IPS-20b (cell line): ENCODE measurements around the gene TNC.

Experiments used
- H3K27ac ChIP-seq: one replicate; pipeline ENCODE4 v1.5.1; 2013; ENCODE audit warnings: low read length
- H3K27me3 ChIP-seq: 2 replicates; pipeline ENCODE4 v1.6.1; 2013; ENCODE audit warnings: mild to moderate bottlenecking, low read length, inconsistent platforms; ENCODE audit not compliant: insufficient read depth
- H3K36me3 ChIP-seq: 2 replicates; pipeline ENCODE4 v1.6.1; 2013; ENCODE audit warnings: low read depth, mild to moderate bottlenecking, inconsistent platforms, low read length, moderate library complexity; ENCODE audit not compliant: insufficient read depth
- H3K4me1 ChIP-seq: 2 replicates; pipeline ENCODE4 v1.6.1; 2013; ENCODE audit warnings: mild to moderate bottlenecking, control low read depth, inconsistent platforms, low read length, moderate library complexity; ENCODE audit not compliant: insufficient read depth
- H3K4me3 ChIP-seq: 2 replicates; pipeline ENCODE4 v1.5.1; 2013; ENCODE audit warnings: mild to moderate bottlenecking, low read length, inconsistent platforms
- H3K9ac ChIP-seq: 2 replicates; pipeline ENCODE4 v1.6.1; 2013; ENCODE audit warnings: low read depth, mild to moderate bottlenecking, inconsistent platforms, low read length, moderate library complexity
- H3K9me3 ChIP-seq: 2 replicates; pipeline ENCODE4 v1.6.1; 2013; ENCODE audit warnings: mild to moderate bottlenecking, low read depth, low read length, inconsistent platforms; ENCODE audit not compliant: insufficient read depth

The TNC gene

GRCh38 chr9:115004545-115004944 lies 113.4 kb downstream of the TNC start:
- no peak overlapping the region for H3K9ac ChIP-seq
- no peaks in the 10 kb centered on the region for H3K4me1 ChIP-seq
- H3K27me3 ChIP-seq, result no peaks in the 10 kb centered on the region
- no peaks in the 10 kb centered on the region for H3K9me3 ChIP-seq
- H3K36me3 ChIP-seq, result no peaks in the 10 kb centered on the region
- H3K4me3 ChIP-seq, result no peak overlapping the region
- no peak overlapping the region for H3K27ac ChIP-seq

- Histone ChIP-seq H3K4me1 (no peaks in the 10 kb centered on the region), H3K27ac (no peak overlapping the region), H3K9ac (no peak overlapping the region), H3K9me3 (no peaks in the 10 kb centered on the region), H3K4me3 (no peak overlapping the region), H3K27me3 (no peaks in the 10 kb centered on the region), H3K36me3 (no peaks in the 10 kb centered on the region)
These were observed 115.4 kb downstream of the TNC start for GRCh38 chr9:115002371-115003120.

GRCh38 chr9:115000217-115000639 lies 117.7 kb downstream of the TNC start:
- Histone ChIP-seq H3K27ac (no peak overlapping the region), H3K4me1 (no peaks in the 10 kb centered on the region), H3K4me3 (no peak overlapping the region), H3K36me3 (no peaks in the 10 kb centered on the region), H3K9me3 (no peaks in the 10 kb centered on the region), H3K9ac (no peak overlapping the region), H3K27me3 (no peaks in the 10 kb centered on the region)

GRCh38 chr9:114998326-114998725 lies 119.6 kb downstream of the TNC start:
- Histone ChIP-seq H3K27me3 (no peaks in the 10 kb centered on the region), H3K9me3 (no peaks in the 10 kb centered on the region), H3K9ac (no peak overlapping the region), H3K36me3 (no peaks in the 10 kb centered on the region), H3K4me3 (no peak overlapping the region), H3K4me1 (no peaks in the 10 kb centered on the region), H3K27ac (no peak overlapping the region)

- H3K27me3 ChIP-seq, result no peaks in the 10 kb centered on the region
- H3K9me3 ChIP-seq, result no peaks in the 10 kb centered on the region
- H3K36me3 ChIP-seq, result no peaks in the 10 kb centered on the region
- no peaks in the 10 kb centered on the region for H3K4me1 ChIP-seq
- H3K9ac ChIP-seq, result no peak overlapping the region
- H3K27ac ChIP-seq, result no peak overlapping the region
- H3K4me3 ChIP-seq, result no peak overlapping the region
These were observed 122.2 kb downstream of the TNC start for GRCh38 chr9:114995681-114996221.

GRCh38 chr9:114994768-114995167 lies 123.2 kb downstream of the TNC start:
- H3K9me3 ChIP-seq, result no peaks in the 10 kb centered on the region
- no peak overlapping the region for H3K4me3 ChIP-seq
- H3K27me3 ChIP-seq, result no peaks in the 10 kb centered on the region
- no peak overlapping the region for H3K9ac ChIP-seq
- H3K4me1 ChIP-seq, result no peaks in the 10 kb centered on the region
- H3K27ac ChIP-seq, result no peak overlapping the region
- no peaks in the 10 kb centered on the region for H3K36me3 ChIP-seq

- no peak overlapping the region for H3K4me3 ChIP-seq
- no peaks in the 10 kb centered on the region for H3K27me3 ChIP-seq
- H3K9ac ChIP-seq, result no peak overlapping the region
- no peaks in the 10 kb centered on the region for H3K4me1 ChIP-seq
- no peaks in the 10 kb centered on the region for H3K9me3 ChIP-seq
- no peak overlapping the region for H3K27ac ChIP-seq
- no peaks in the 10 kb centered on the region for H3K36me3 ChIP-seq
These were observed 126.1 kb downstream of the TNC start for GRCh38 chr9:114991861-114992260.

GRCh38 chr9:114990901-114991300 lies 127.1 kb downstream of the TNC start:
- Histone ChIP-seq H3K36me3 (no peaks in the 10 kb centered on the region), H3K4me3 (no peak overlapping the region), H3K27me3 (no peaks in the 10 kb centered on the region), H3K9me3 (no peaks in the 10 kb centered on the region), H3K4me1 (no peaks in the 10 kb centered on the region), H3K27ac (no peak overlapping the region), H3K9ac (no peak overlapping the region)

- H3K27me3 ChIP-seq, result no peaks in the 10 kb centered on the region
- no peaks in the 10 kb centered on the region for H3K36me3 ChIP-seq
- no peak overlapping the region for H3K9ac ChIP-seq
- H3K4me1 ChIP-seq, result no peaks in the 10 kb centered on the region
- H3K4me3 ChIP-seq, result no peak overlapping the region
- no peak overlapping the region for H3K27ac ChIP-seq
- no peaks in the 10 kb centered on the region for H3K9me3 ChIP-seq
These were observed 128.2 kb downstream of the TNC start for GRCh38 chr9:114989600-114990410.

GRCh38 chr9:114988962-114989599 lies 128.9 kb downstream of the TNC start:
- Histone ChIP-seq H3K27me3 (no peaks in the 10 kb centered on the region), H3K4me1 (no peaks in the 10 kb centered on the region), H3K4me3 (no peak overlapping the region), H3K9me3 (no peaks in the 10 kb centered on the region), H3K27ac (no peak overlapping the region), H3K9ac (no peak overlapping the region), H3K36me3 (no peaks in the 10 kb centered on the region)

GRCh38 chr9:114987116-114987515 lies 130.8 kb downstream of the TNC start:
- Histone ChIP-seq H3K4me1 (no peaks in the 10 kb centered on the region), H3K27me3 (no peaks in the 10 kb centered on the region), H3K9me3 (no peaks in the 10 kb centered on the region), H3K27ac (no peak overlapping the region), H3K4me3 (no peak overlapping the region), H3K36me3 (no peaks in the 10 kb centered on the region), H3K9ac (no peak overlapping the region)
